SU-DHL-6 (cell line): Measurements from ENCODE around the gene OR13C8.

ENCODE experiments used
- CTCF ChIP-seq: fragments of 200-600 bp; sonication (generic); IDR thresholded peaks from one replicate; pipeline ENCODE4 v1.5.1; 2017; ENCODE audit warnings: antibody characterized with exemption, mild to moderate bottlenecking, low read length, moderate library complexity; ENCODE audit not compliant: insufficient read depth, poor library complexity, severe bottlenecking
- EZH2phosphoT487 ChIP-seq: fragments of 200-600 bp; sonication (generic), shearing (Covaris generic); conservative IDR thresholded peaks from 2 replicates; pipeline ENCODE4 v1.6.1; 2018; ENCODE audit warnings: mild to moderate bottlenecking, antibody characterized with exemption, low read length, moderate library complexity, mixed read lengths

DNA sequence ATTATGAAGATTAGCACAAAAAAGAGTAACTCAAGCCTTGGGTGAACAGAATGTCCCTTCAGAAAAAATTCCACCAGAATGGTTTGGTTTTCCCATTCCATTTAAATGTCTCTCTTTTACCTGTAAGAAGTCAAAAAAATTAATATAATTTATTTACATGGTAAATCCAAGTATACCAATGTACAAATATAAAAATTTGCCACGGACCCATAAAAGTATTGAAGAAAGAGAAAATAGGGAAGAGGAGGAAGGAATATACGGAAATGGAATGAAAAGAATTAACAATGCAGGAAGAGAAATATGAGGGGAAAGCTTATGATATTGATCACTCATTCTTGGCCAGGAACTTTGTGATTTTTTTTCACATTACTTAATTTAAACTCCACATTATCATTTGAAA is 49.1 kb downstream of the OR13C8 start, which contains the start of gene OR13C9:
- TF ChIP-seq CTCF (no peak), EZH2phosphoT487 (no peak)
